GM12878 (cell line): ENCODE results near the gene TMEM207. TPM values are rescaled to one million over a fixed set of nuclear protein-coding genes. Genes with fewer than 3 reads are reported as not detected.

Experiments
- ASH2L ChIP-seq: fragments of 300-600, 200-600 bp; sonication (generic); IDR thresholded peaks from 2 replicates; pipeline ENCODE4 v1.6.1; 2017; ENCODE audit warnings: low read depth, mild to moderate bottlenecking, borderline replicate concordance
- CBFB ChIP-seq: IDR thresholded peaks from 2 replicates; pipeline ENCODE4 v1.6.1; 2016; ENCODE audit warnings: antibody characterized with exemption, low read depth
- CUX1 ChIP-seq: IDR thresholded peaks from 2 replicates; pipeline ENCODE4 v1.6.1; 2012; ENCODE audit warnings: improper control_type of control experiment, low read depth, low read length; ENCODE audit not compliant: insufficient replicate concordance
- E4F1 ChIP-seq: fragments of 450-650 bp; IDR thresholded peaks from 2 replicates; pipeline ENCODE4 v1.6.1; 2018; ENCODE audit warnings: borderline replicate concordance, mild to moderate bottlenecking; ENCODE audit not compliant: partially characterized antibody
- ELK1 ChIP-seq: IDR thresholded peaks from 2 replicates; pipeline ENCODE4 v1.6.1; 2012; ENCODE audit warnings: low read depth, low read length, improper control_type of control experiment
- FOXM1 ChIP-seq: IDR thresholded peaks from 2 replicates; pipeline ENCODE4 v1.6.1; 2012; ENCODE audit warnings: low read depth, mild to moderate bottlenecking, inconsistent platforms, low read length, moderate library complexity
- HDGF ChIP-seq: fragments of 450-650 bp; IDR thresholded peaks from 2 replicates; pipeline ENCODE4 v1.6.1; 2016; ENCODE audit warnings: antibody characterized with exemption
- IKZF2 ChIP-seq, 2 experiments: fragments of 450-650 bp; IDR thresholded peaks; 2 replicates each; pipeline ENCODE4 v1.6.1; 2017; ENCODE audit warnings: mild to moderate bottlenecking in 2 of 2, moderate library complexity in 2 of 2
- KDM1A ChIP-seq: fragments of 200-600 bp; sonication (generic); IDR thresholded peaks from 2 replicates; pipeline ENCODE4 v1.6.1; 2016; ENCODE audit warnings: borderline replicate concordance
- NFXL1 ChIP-seq: fragments of 450-650 bp; IDR thresholded peaks from 2 replicates; pipeline ENCODE4 v1.6.1; 2017; ENCODE audit warnings: antibody characterized with exemption, mild to moderate bottlenecking, borderline replicate concordance
- SREBF2 ChIP-seq: IDR thresholded peaks from 2 replicates; pipeline ENCODE4 v1.6.1; 2012; ENCODE audit warnings: mild to moderate bottlenecking, low read length
- ZBTB11 ChIP-seq: fragments of 450-650 bp; formaldehyde crosslinking; IDR thresholded peaks from 2 replicates; pipeline ENCODE4 v1.5.0; 2022; ENCODE audit warnings: mild to moderate bottlenecking, missing genetic modification characterization
- ZNF24 ChIP-seq: fragments of 450-650 bp; IDR thresholded peaks from 2 replicates; pipeline ENCODE4 v1.6.1; 2017; ENCODE audit warnings: antibody characterized with exemption, mild to moderate bottlenecking
- polyA plus RNA-seq, 11 experiments: library from polyadenylated mRNA; depleted of rRNA in 4 of 11; unstranded in 6 of 11; stranded (reverse) in 5 of 11; fragments of >200 nt; fragmentation: Nextera tagmentation in 4 of 11; fragmentation: Illumina TruSeq in 1 of 11; extraction: Ambion mirVana in 4 of 11; extraction: Trizol in 1 of 11; gene quantifications; 1 replicate in 1 of 11; 2 replicates in 10 of 11; pipeline versions ENCODE4 v1.2.1 to v1.2.3, GENCODE V29; 2011 to 2016; ENCODE audit warnings: inconsistent platforms in 2 of 11, missing spikeins in 2 of 11, low read depth in 1 of 11
- total RNA-seq, 4 experiments: library from RNA; depleted of rRNA in 3 of 4; stranded (reverse); fragments of >200 nt in 3 of 4; fragmentation: Illumina TruSeq in 1 of 4; extraction: Trizol in 1 of 4; gene quantifications; 2 replicates each; pipeline versions ENCODE4 v1.2.1 to v1.2.3, GENCODE V29; 2013 to 2021

The TMEM207 gene
- total and polyA plus RNA-seq, 10 of the 15 experiments (the other 5 are each of a cell fraction or from before 2014, with no cell fraction given) = not detected

GRCh38 chr3:190425833-190426232 is 23.9 kb downstream of the TMEM207 start (continued):
- TF ChIP-seq CUX1 (no peak), ZBTB11 (no peak), SREBF2 (no peak), CBFB (no peak), NFXL1 (no peak), IKZF2 (IDR thresholded peaks at IDR 0.05) (no peak), ELK1 (no peak), ZNF24 (no peak), FOXM1 (no peak), KDM1A (no peak), E4F1 (no peak), ASH2L (no peak), HDGF (no peak)
